PFSK-1 (cell line): ENCODE results near the gene GALNTL6.

ENCODE experiments used
- FOXP2 ChIP-seq: optimal IDR thresholded peaks from 2 replicates; pipeline ENCODE3; 2011; ENCODE audit warnings: borderline replicate concordance, control low read depth, inconsistent platforms; ENCODE audit not compliant: insufficient read depth; ENCODE audit errors: extremely low read length, extremely low read depth
- POLR2AphosphoS5 ChIP-seq: IDR thresholded peaks from 2 replicates; pipeline ENCODE4 v1.6.1; 2012; ENCODE audit warnings: low read depth, mild to moderate bottlenecking, control low read depth, low read length, moderate library complexity
- SIN3A ChIP-seq: IDR thresholded peaks from 2 replicates; pipeline ENCODE4 v1.6.1; 2012; ENCODE audit warnings: mild to moderate bottlenecking, low read length, moderate library complexity, borderline replicate concordance; ENCODE audit not compliant: insufficient read depth
- TAF1 ChIP-seq: IDR thresholded peaks from 2 replicates; pipeline ENCODE4 v1.6.1; 2012; ENCODE audit warnings: low read length, control low read depth, borderline replicate concordance; ENCODE audit not compliant: insufficient read depth
- TF ChIP-seq, protein P1 (sequence below), 2 experiments: IDR thresholded peaks; 2 replicates each; pipeline versions ENCODE4 v1.6.1 to v1.8.0; 2011 to 2012; ENCODE audit warnings: low read depth in 2 of 2, low read length in 2 of 2, control low read depth in 1 of 2, inconsistent platforms in 1 of 2, mild to moderate bottlenecking in 1 of 2, moderate library complexity in 1 of 2; ENCODE audit not compliant: insufficient read depth in 1 of 2

- TF ChIP-seq POLR2AphosphoS5: no peak
- no peak for TF ChIP-seq SIN3A
- TF ChIP-seq, protein P1, sequence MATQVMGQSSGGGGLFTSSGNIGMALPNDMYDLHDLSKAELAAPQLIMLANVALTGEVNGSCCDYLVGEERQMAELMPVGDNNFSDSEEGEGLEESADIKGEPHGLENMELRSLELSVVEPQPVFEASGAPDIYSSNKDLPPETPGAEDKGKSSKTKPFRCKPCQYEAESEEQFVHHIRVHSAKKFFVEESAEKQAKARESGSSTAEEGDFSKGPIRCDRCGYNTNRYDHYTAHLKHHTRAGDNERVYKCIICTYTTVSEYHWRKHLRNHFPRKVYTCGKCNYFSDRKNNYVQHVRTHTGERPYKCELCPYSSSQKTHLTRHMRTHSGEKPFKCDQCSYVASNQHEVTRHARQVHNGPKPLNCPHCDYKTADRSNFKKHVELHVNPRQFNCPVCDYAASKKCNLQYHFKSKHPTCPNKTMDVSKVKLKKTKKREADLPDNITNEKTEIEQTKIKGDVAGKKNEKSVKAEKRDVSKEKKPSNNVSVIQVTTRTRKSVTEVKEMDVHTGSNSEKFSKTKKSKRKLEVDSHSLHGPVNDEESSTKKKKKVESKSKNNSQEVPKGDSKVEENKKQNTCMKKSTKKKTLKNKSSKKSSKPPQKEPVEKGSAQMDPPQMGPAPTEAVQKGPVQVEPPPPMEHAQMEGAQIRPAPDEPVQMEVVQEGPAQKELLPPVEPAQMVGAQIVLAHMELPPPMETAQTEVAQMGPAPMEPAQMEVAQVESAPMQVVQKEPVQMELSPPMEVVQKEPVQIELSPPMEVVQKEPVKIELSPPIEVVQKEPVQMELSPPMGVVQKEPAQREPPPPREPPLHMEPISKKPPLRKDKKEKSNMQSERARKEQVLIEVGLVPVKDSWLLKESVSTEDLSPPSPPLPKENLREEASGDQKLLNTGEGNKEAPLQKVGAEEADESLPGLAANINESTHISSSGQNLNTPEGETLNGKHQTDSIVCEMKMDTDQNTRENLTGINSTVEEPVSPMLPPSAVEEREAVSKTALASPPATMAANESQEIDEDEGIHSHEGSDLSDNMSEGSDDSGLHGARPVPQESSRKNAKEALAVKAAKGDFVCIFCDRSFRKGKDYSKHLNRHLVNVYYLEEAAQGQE (IDR thresholded peaks at IDR 0.05; ENCODE audit: insufficient read depth in 1 of 2, low read depth in 2 of 2, low read length in 2 of 2): no peak
- TF ChIP-seq TAF1: no peak
- no peak for TF ChIP-seq FOXP2
Measured at GRCh38 chr4:171978216-171978615, 165.0 kb downstream of the GALNTL6 start.
